Suppressor macrophage treated with lipopolysaccharide for 4 hours (primary cell): ENCODE results near the gene TRPC4AP.

Experiments used
- DNase-seq: peaks from one replicate; pipeline ENCODE4 v3.0.0-alpha.2; 2020

TRPC4AP gene

GRCh38 chr20:34967421-34967820 lies 125.2 kb downstream of the TRPC4AP start:
- no peak for DNase-seq

GRCh38 chr20:34965051-34965450 lies 127.6 kb downstream of the TRPC4AP start:
- DNase-seq = no peak

- no peak for DNase-seq
Observed at GRCh38 chr20:34964486-34964885, 128.1 kb downstream of the TRPC4AP start.

- no peak for DNase-seq
Observed at GRCh38 chr20:34956751-34957472, 135.7 kb downstream of the TRPC4AP start.

GRCh38 chr20:34956041-34956458 lies 136.6 kb downstream of the TRPC4AP start:
- DNase-seq = no peak

GRCh38 chr20:34955231-34956040 lies 137.2 kb downstream of the TRPC4AP start, which contains the start of the genes GSS and MYH7B:
TSS of gene GSS (minus strand) at chr20:34955806. CDS start at chr20:34951852, 3,954 bp downstream.
TSS of gene MYH7B (plus strand) at chr20:34955868. CDS start at chr20:34978006, 22,138 bp downstream.
- DNase-seq = peak; percentile 98

- DNase-seq = peak; percentile 58
Observed at GRCh38 chr20:34954904-34955230, 137.7 kb downstream of the TRPC4AP start.

GRCh38 chr20:34953960-34954359 lies 138.6 kb downstream of the TRPC4AP start:
- no peak for DNase-seq

- DNase-seq = no peak
Observed at GRCh38 chr20:34952671-34953070, 139.9 kb downstream of the TRPC4AP start.
